A549 (cell line): Measurements from ENCODE around the gene DENND5A. TPM values are rescaled to one million over a fixed set of nuclear protein-coding genes. Genes with fewer than 3 reads are reported as not detected.
"Not testable (repeated sequence)": the region's sequence is repeated elsewhere in the genome, so short reads cannot be mapped to it uniquely, and the experiment has no call there.

Source experiments
- ATAC-seq, 2 experiments: fragments of 200-7000 bp in 1 of 2; fragments of >200 bp in 1 of 2; cut with Nextera tagmentation in 1 of 2; cut with Tn5 transposase in 1 of 2; 3 replicates each; pipeline versions ENCODE4 v1.8.0 to v1.9.1; 2018 to 2020; ENCODE audit warnings: mild to moderate bottlenecking in 1 of 2, moderate library complexity in 1 of 2
- CTCF ChIA-PET: fragments of 300-600 bp; sonication (Branson Sonifier 250); formaldehyde crosslinking; extraction: SDS; loops from one replicate; lab custom pipeline; 2021; ENCODE audit warnings: antibody characterized with exemption, inconsistent platforms; lab: Yijun Ruan, JAX
- POLR2A ChIA-PET: fragments of 350-600 bp; formaldehyde crosslinking; extraction: SDS; loops from one replicate; lab custom pipeline; 2021; ENCODE audit warnings: antibody characterized with exemption, inconsistent platforms; lab: Yijun Ruan, JAX
- DNase-seq, 2 experiments: peaks; one replicate each; pipeline versions ENCODE4 v3.0.0 to v3.0.0-alpha.2; 2011 to 2016; ENCODE audit warnings: low read depth in 1 of 2, low spot score in 1 of 2
- FAIRE-seq: peaks from 2 replicates; lab custom pipeline; 2011; peaks lifted over from hg19 to GRCh38; lab: Jason Lieb, UNC
- H3K27ac ChIP-seq, 2 experiments: fragments of >200 bp; sonication (Bioruptor Twin); formaldehyde crosslinking; 3 replicates each; pipeline ENCODE4 v1.5.1; 2016 to 2017
- H3K4me1 ChIP-seq: fragments of >200 bp; sonication (Bioruptor Twin); formaldehyde crosslinking; 3 replicates; pipeline ENCODE4 v1.6.1; 2016
- H3K4me2 ChIP-seq: fragments of >200 bp; sonication (Bioruptor Twin); formaldehyde crosslinking; 3 replicates; pipeline ENCODE4 v1.6.1; 2016
- H3K4me3 ChIP-seq: fragments of >200 bp; sonication (Bioruptor Twin); formaldehyde crosslinking; 3 replicates; pipeline ENCODE4 v1.5.1; 2016
- H3K9me3 ChIP-seq: fragments of >200 bp; sonication (Bioruptor Twin); formaldehyde crosslinking; 3 replicates; pipeline ENCODE4 v1.6.1; 2016
- BCL3 ChIP-seq: fragments of >200 bp; sonication (Bioruptor Twin); formaldehyde crosslinking; IDR thresholded peaks from 3 replicates; pipeline ENCODE4 v1.6.1; 2016
- BHLHE40 ChIP-seq: IDR thresholded peaks from 2 replicates; pipeline ENCODE4 v1.6.1; 2012; ENCODE audit warnings: low read depth, low read length, inconsistent platforms
- CBX2 ChIP-seq: fragments of 200-600 bp; sonication (generic); IDR thresholded peaks from 2 replicates; pipeline ENCODE4 v1.6.1; 2016; ENCODE audit warnings: low read depth, mild to moderate bottlenecking, borderline replicate concordance
- FOSB ChIP-seq: fragments of 250-450 bp; sonication (Bioruptor Pico); IDR thresholded peaks from 2 replicates; pipeline ENCODE4 v1.5.0; 2020; ENCODE audit warnings: mild to moderate bottlenecking, moderate library complexity
- FOXS1 ChIP-seq: fragments of 250-450 bp; sonication (Bioruptor Pico); IDR thresholded peaks from 2 replicates; pipeline ENCODE4 v1.5.0; 2020; ENCODE audit warnings: mild to moderate bottlenecking, moderate library complexity
- GATA3 ChIP-seq: IDR thresholded peaks from 2 replicates; pipeline ENCODE4 v1.6.1; 2012; ENCODE audit warnings: borderline replicate concordance
- KDM1A ChIP-seq: fragments of 200-600 bp; sonication (generic); IDR thresholded peaks from 2 replicates; pipeline ENCODE4 v1.6.1; 2016; ENCODE audit warnings: low read depth, mild to moderate bottlenecking
- MAX ChIP-seq: IDR thresholded peaks from 2 replicates; pipeline ENCODE4 v1.6.1; 2012
- MYC ChIP-seq: IDR thresholded peaks from 2 replicates; pipeline ENCODE4 v1.6.1; 2012; ENCODE audit warnings: mild to moderate bottlenecking, inconsistent platforms, low read length, improper control_type of control experiment, borderline replicate concordance
- NR3C1 ChIP-seq: fragments of >200 bp; sonication (Bioruptor Twin); formaldehyde crosslinking; IDR thresholded peaks from 3 replicates; pipeline ENCODE4 v1.6.1; 2017
- PBX3 ChIP-seq: IDR thresholded peaks from 2 replicates; pipeline ENCODE4 v1.6.1; 2012
- POLR2AphosphoS2 ChIP-seq: conservative IDR thresholded peaks from 2 replicates; pipeline ENCODE4 v1.6.1; 2012; ENCODE audit warnings: low read length, improper control_type of control experiment, inconsistent platforms
- RARB ChIP-seq: fragments of 250-450 bp; sonication (Bioruptor Pico); IDR thresholded peaks from 2 replicates; pipeline ENCODE4 v1.8.0; 2021; ENCODE audit warnings: mild to moderate bottlenecking, moderate library complexity
- ZC3H11A ChIP-seq: fragments of 450-650 bp; IDR thresholded peaks from 2 replicates; pipeline ENCODE4 v1.6.1; 2014; ENCODE audit warnings: antibody characterized with exemption, mild to moderate bottlenecking
- ZNF302 ChIP-seq: fragments of 250-450 bp; sonication (Bioruptor Pico); IDR thresholded peaks from 2 replicates; pipeline ENCODE4 v1.9.0; 2021; ENCODE audit warnings: inconsistent platforms, mild to moderate bottlenecking, moderate library complexity
- WGBS: methylation state at CpG from one replicate; pipeline ENCODE4 v1.1.6; 2017; ENCODE audit errors: missing lambda C conversion rate; 5-methylcytosine and 5-hydroxymethylcytosine counted together
- polyA plus RNA-seq, 4 experiments: library from polyadenylated mRNA; depleted of rRNA in 3 of 4; stranded (reverse); fragments of >200 nt; fragmentation: RNase III in 1 of 4; extraction: RNeasy Plus Mini Kit Qiagen cat#74134 plus additional on column Dnase treatment in 1 of 4; gene quantifications; 2 replicates in 3 of 4; 3 replicates in 1 of 4; pipeline ENCODE4 v1.2.3, GENCODE V29; 2011 to 2017

The DENND5A gene
- polyA plus RNA-seq, 2 of the 4 experiments (the other 2 are of a cell fraction) = 36.6 to 88.7 TPM

GRCh38 chr11:9258279-9258678 is 6.9 kb downstream of the DENND5A start:
- H3K4me2 ChIP-seq, H3K4me3 ChIP-seq: not testable (repeated sequence)
- H3K4me1 ChIP-seq = peaks cover 26% of the 10 kb centered on the region
- peak; percentile 82; the same call in 1 of the 2 replicates for TF ChIP-seq KDM1A
- TF ChIP-seq, all 56 proteins: peak for 1; not testable (repeated sequence) for 55
- CTCF ChIA-PET, DNase-seq, FAIRE-seq, POLR2A ChIA-PET, H3K27ac ChIP-seq, H3K9me3 ChIP-seq, ATAC-seq: not testable (repeated sequence)
- 96% methylated on average over 4 of the region's 4 CpGs for WGBS

GRCh38 chr11:9254416-9254815 is 10.7 kb downstream of the DENND5A start:
- no peak overlapping the region for H3K4me3 ChIP-seq
- no peaks in the 10 kb centered on the region for H3K9me3 ChIP-seq
- ChIA-PET CTCF (interaction anchor here (1.7 to 1.9 kb wide), 2 partner anchors 10 to 117 kb away, joined by 4 to 5 read pairs; no protein-coding TSS in a partner anchor), POLR2A (interaction anchor here (0.7 kb wide), 1 partner anchor 81 kb away, joined by 3 read pairs; no protein-coding TSS in a partner anchor)
- ATAC-seq (no peak), DNase-seq (no peak), FAIRE-seq (no peak)
- H3K4me2 ChIP-seq = no peak overlapping the region
- no peak for TF ChIP-seq CBX2
- TF ChIP-seq PBX3 = no peak
- no peak for TF ChIP-seq BHLHE40
- no peak for TF ChIP-seq KDM1A
- no peak overlapping the region for H3K27ac ChIP-seq
- peaks cover 9% of the 10 kb centered on the region; the same call in 2 of the 3 replicates for H3K4me1 ChIP-seq
- WGBS = 90% methylated on average over 3 of the region's 3 CpGs

- FAIRE-seq (no peak), ATAC-seq (no peak), DNase-seq (no peak)
- TF ChIP-seq POLR2AphosphoS2 (no peak), CBX2 (no peak), ZNF302 (CRISPR knock-in tag) (no peak), GATA3 (no peak), BCL3 (no peak)
- CTCF ChIA-PET = interaction anchor here (1.2 to 1.9 kb wide), 3 partner anchors 11 to 254 kb away, joined by 4 to 5 read pairs (median 4); no protein-coding TSS in a partner anchor
- POLR2A ChIA-PET = no interaction called here
- H3K27ac ChIP-seq = no peak overlapping the region
- H3K4me3 ChIP-seq = no peak overlapping the region
- peaks cover 9% of the 10 kb centered on the region; the same call in 2 of the 3 replicates for H3K4me1 ChIP-seq
- WGBS = 92% methylated on average over 3 of the region's 3 CpGs
- no peak overlapping the region for H3K4me2 ChIP-seq
- H3K9me3 ChIP-seq = no peaks in the 10 kb centered on the region
These were observed 12.1 kb downstream of the DENND5A start for GRCh38 chr11:9253086-9253485.

- ChIA-PET CTCF (no interaction called here), POLR2A (interaction anchor here (0.9 kb wide), 1 partner anchor 209 kb away, joined by 4 read pairs; no protein-coding TSS in a partner anchor)
- TF ChIP-seq RARB (CRISPR knock-in tag) (no peak), ZC3H11A (no peak), MYC (no peak), NR3C1 (no peak), MAX (no peak), FOXS1 (CRISPR knock-in tag) (no peak), FOSB (no peak), GATA3 (no peak)
- H3K4me3 ChIP-seq = no peak overlapping the region
- peaks cover 9% of the 10 kb centered on the region; the same call in 2 of the 3 replicates for H3K4me1 ChIP-seq
- no peak overlapping the region for H3K4me2 ChIP-seq
- no peak for FAIRE-seq
- H3K27ac ChIP-seq = no peak overlapping the region
- no peaks in the 10 kb centered on the region for H3K9me3 ChIP-seq
- ATAC-seq = no peak
- DNase-seq = no peak
- WGBS = 70% methylated on average over 3 of the region's 3 CpGs
These were observed 13.8 kb downstream of the DENND5A start for GRCh38 chr11:9251311-9251710.
